Thoracic aorta (tissue), 2 donors: ENCODE measurements around the gene ACSL3. TPM values are rescaled to one million over a fixed set of nuclear protein-coding genes. Genes with fewer than 3 reads are reported as not detected.

Experiments
- ATAC-seq: fragments of 150-250 bp; one replicate; pipeline ENCODE4 v1.8.0; 2017; ENCODE audit warnings: low read depth; ENCODE audit not compliant: insufficient number of reproducible peaks, low FRiP score
- DNase-seq: peaks from one replicate; pipeline ENCODE4 v3.0.0-alpha.2; 2020; ENCODE audit warnings: low spot score
- H3K27ac ChIP-seq, 2 donors: fragments of 200-600 bp; sonication (generic); 1 replicate in 1 of 2; 2 replicates in 1 of 2; pipeline ENCODE4 v1.5.1; 2016; ENCODE audit warnings: mild to moderate bottlenecking in 2 of 2, moderate library complexity in 2 of 2
- H3K27me3 ChIP-seq: fragments of 200-600 bp; sonication (generic); replicated peaks from 2 replicates; pipeline ENCODE4 v1.6.0; 2016; ENCODE audit warnings: mild to moderate bottlenecking; ENCODE audit not compliant: insufficient read depth
- H3K36me3 ChIP-seq: fragments of 200-600 bp; sonication (generic); one replicate; pipeline ENCODE4 v1.5.1; 2016
- H3K4me1 ChIP-seq, 2 donors: fragments of 200-600 bp; sonication (generic); 1 replicate in 1 of 2; 2 replicates in 1 of 2; pipeline versions ENCODE4 v1.5.1 to v1.6.0; 2016; ENCODE audit warnings: low read depth in 2 of 2, mild to moderate bottlenecking in 1 of 2; ENCODE audit not compliant: control insufficient read depth in 1 of 2
- H3K4me3 ChIP-seq: fragments of 200-600 bp; sonication (generic); 2 replicates; pipeline ENCODE4 v1.5.1; 2016; ENCODE audit warnings: mild to moderate bottlenecking
- H3K9me3 ChIP-seq: fragments of 200-600 bp; sonication (generic); 2 replicates; pipeline ENCODE4 v1.5.1; 2016
- total RNA-seq, 2 donors: library from RNA; depleted of rRNA; stranded (reverse); fragments of >200 nt; gene quantifications; one replicate each; pipeline versions ENCODE4 v1.1.0 to v1.2.3, GENCODE V29; 2016
- TF ChIP-seq, protein P1 (sequence below): fragments of 200-600 bp; sonication (generic); IDR thresholded peaks from one replicate; pipeline ENCODE4 v1.5.1; 2019; ENCODE audit warnings: antibody characterized with exemption

Gene ACSL3
- total RNA-seq, 2 donors from 2014 or later: 65.1 to 79.0 TPM

DNA sequence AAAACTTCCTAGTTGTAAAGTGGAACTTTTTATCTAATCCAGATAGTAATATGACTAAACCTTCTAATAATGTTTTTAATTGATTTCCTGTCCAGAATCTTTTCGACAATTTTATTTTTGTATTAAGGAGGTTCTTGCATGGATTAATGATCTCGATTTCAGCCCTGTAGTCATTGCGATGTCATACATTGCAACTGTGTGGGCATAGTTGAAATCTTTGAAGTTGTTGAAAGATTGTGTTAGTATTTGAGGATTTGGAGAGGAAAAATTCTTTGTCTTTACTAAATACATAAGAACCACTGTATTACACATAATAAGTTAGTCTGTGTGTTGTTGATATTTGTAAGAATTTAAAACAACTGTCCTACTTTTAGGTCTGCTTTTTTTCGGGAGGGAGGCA lies 31.1 kb downstream of the ACSL3 start:
- TF ChIP-seq, protein P1, sequence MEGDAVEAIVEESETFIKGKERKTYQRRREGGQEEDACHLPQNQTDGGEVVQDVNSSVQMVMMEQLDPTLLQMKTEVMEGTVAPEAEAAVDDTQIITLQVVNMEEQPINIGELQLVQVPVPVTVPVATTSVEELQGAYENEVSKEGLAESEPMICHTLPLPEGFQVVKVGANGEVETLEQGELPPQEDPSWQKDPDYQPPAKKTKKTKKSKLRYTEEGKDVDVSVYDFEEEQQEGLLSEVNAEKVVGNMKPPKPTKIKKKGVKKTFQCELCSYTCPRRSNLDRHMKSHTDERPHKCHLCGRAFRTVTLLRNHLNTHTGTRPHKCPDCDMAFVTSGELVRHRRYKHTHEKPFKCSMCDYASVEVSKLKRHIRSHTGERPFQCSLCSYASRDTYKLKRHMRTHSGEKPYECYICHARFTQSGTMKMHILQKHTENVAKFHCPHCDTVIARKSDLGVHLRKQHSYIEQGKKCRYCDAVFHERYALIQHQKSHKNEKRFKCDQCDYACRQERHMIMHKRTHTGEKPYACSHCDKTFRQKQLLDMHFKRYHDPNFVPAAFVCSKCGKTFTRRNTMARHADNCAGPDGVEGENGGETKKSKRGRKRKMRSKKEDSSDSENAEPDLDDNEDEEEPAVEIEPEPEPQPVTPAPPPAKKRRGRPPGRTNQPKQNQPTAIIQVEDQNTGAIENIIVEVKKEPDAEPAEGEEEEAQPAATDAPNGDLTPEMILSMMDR: no peak
- no peaks in the 10 kb centered on the region for H3K36me3 ChIP-seq
- H3K9me3 ChIP-seq: no peaks in the 10 kb centered on the region
- ATAC-seq: no peak
- DNase-seq: no peak
- H3K4me3 ChIP-seq: peak overlapping the region; percentile 37
- no peaks in the 10 kb centered on the region for H3K27me3 ChIP-seq
- H3K27ac ChIP-seq: peak overlapping the region in 1 of 2 donors; percentile 20
- peaks cover 32 to 35% of the 10 kb centered on the region in 2 donors for H3K4me1 ChIP-seq

DNA sequence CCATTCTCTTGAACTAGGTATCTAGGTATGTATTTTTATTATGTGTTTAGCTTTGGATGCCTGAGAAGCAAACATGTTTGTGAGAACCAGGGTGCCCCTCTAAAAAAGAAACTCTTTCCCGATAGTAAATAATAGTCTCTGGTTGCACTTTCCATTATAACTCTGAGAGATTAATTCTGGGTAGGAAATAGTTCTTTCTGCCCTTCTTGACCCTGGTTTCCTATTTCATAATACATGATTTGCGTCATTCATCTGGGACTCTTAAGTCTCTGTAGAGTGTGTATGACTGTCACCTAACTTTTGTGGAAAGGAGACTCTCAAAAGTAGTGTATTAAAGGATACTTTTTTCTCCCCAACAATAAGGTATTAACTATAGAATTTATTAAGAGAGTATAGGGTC lies 31.5 kb downstream of the ACSL3 start:
- H3K9me3 ChIP-seq: no peaks in the 10 kb centered on the region
- H3K27me3 ChIP-seq: no peaks in the 10 kb centered on the region
- TF ChIP-seq, protein P1: no peak
- peaks cover 32 to 35% of the 10 kb centered on the region in 2 donors for H3K4me1 ChIP-seq
- H3K27ac ChIP-seq: peak overlapping the region in 1 of 2 donors; percentile 20
- DNase-seq (no peak), ATAC-seq (no peak)
- no peaks in the 10 kb centered on the region for H3K36me3 ChIP-seq
- peak overlapping the region; percentile 37 for H3K4me3 ChIP-seq

DNA sequence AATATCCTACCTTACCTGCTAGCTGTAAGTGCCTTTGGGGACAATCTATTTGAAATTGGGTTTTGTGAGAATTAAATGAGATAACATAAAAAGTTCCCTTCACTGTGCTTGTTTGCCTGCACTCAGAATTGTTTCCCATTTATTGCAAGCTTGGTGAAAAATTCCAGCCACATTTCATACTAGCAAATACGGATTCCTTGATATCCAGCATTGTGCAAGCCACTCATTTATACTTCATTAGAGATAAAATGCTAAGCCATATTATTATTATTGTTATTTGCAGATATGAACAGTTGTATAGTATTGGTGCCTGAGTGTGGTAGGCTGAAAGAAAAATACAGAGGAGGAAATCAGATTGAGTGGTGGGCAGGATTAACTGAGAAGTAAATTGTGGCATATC lies 31.9 kb downstream of the ACSL3 start:
- Histone ChIP-seq H3K36me3 (no peaks in the 10 kb centered on the region), H3K27ac (no peak overlapping the region), H3K4me1 (peaks cover 32 to 35% of the 10 kb centered on the region in 2 donors), H3K27me3 (no peaks in the 10 kb centered on the region), H3K4me3 (no peak overlapping the region), H3K9me3 (no peaks in the 10 kb centered on the region)
- ATAC-seq (no peak), DNase-seq (no peak)
- TF ChIP-seq, protein P1: no peak

DNA sequence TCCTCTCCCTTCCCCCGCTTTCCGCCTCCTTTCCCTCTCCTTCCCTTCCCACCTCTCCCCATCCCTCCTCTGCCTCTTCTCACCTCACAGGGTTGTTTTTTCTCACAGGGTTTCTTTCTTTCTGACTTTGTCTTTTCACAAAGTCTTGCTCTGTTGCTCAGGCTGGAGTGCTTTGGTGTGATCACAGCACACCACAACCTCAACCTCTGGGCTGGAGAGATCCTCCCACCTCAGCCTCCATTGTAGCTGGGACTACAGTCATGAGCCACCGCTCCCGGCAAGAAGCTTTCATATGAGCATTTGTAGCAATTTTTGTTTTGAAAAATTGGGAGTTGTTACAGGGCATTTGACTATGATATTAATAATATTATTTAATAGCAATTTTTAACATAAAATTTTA lies 32.9 kb downstream of the ACSL3 start:
- Histone ChIP-seq H3K27me3 (no peaks in the 10 kb centered on the region), H3K4me3 (no peak overlapping the region), H3K9me3 (no peaks in the 10 kb centered on the region), H3K27ac (no peak overlapping the region), H3K36me3 (no peaks in the 10 kb centered on the region), H3K4me1 (peaks cover 34 to 35% of the 10 kb centered on the region in 2 donors)
- TF ChIP-seq, protein P1: no peak
- ATAC-seq (no peak), DNase-seq (no peak)

DNA sequence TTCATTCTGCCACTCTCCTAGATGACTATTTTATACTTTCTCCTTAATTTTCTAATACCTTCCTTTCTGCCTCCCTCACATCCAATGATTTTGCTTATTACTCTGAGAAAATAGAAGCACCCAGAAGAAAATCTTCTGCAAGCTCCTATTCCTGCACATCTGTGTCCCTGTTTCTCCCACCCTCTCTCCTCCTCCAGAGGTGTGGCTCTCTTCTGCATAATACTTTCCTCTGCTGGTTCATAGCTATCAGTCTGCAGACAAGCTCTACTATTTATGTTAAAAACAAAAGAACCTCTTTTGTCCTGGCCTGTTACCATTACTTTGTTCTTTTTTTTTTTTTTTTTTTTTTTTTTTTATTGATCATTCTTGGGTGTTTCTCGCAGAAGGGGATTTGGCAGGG lies 34.3 kb downstream of the ACSL3 start:
- H3K9me3 ChIP-seq: no peaks in the 10 kb centered on the region

More for the DNA sequence above, 34.3 kb downstream of the ACSL3 start:
- no peak overlapping the region for H3K4me3 ChIP-seq
- TF ChIP-seq, protein P1: no peak
- ATAC-seq (no peak), DNase-seq (no peak)
- H3K4me1 ChIP-seq: peaks cover 33 to 42% of the 10 kb centered on the region in 2 donors
- H3K27me3 ChIP-seq: no peaks in the 10 kb centered on the region
- H3K27ac ChIP-seq: no peak overlapping the region
- no peaks in the 10 kb centered on the region for H3K36me3 ChIP-seq
